ENCODE results near the gene SLC35D1. TPM values are rescaled to one million over a fixed set of nuclear protein-coding genes. Genes with fewer than 3 reads are reported as not detected.

The SLC35D1 gene
- total and polyA plus RNA-seq, 9 of the 15 experiments (the other 6 are each of a cell fraction or from before 2014, with no cell fraction given) = 2.3 to 10.4 (median 6.4) TPM

- TF ChIP-seq GABPB2 (CRISPR knock-in tag; conservative IDR thresholded peaks at IDR 0.05) (no peak), CBFA2T2 (conservative IDR thresholded peaks at IDR 0.05) (no peak), MCM7 (IDR thresholded peaks at IDR 0.05) (no peak), ZNF780A (CRISPR knock-in tag; IDR thresholded peaks at IDR 0.05) (no peak), FOXJ3 (CRISPR knock-in tag; IDR thresholded peaks at IDR 0.05) (no peak), EWSR1 (IDR thresholded peaks at IDR 0.05; ENCODE audit: borderline replicate concordance, low read depth, partially characterized antibody) (no peak), PHTF2 (CRISPR knock-in tag; IDR thresholded peaks at IDR 0.05) (no peak), ID3 (CRISPR knock-in tag; IDR thresholded peaks at IDR 0.05) (no peak), ID3 (tag; IDR thresholded peaks at IDR 0.05) (peak; percentile 29; the same call in 1 of the 2 replicates), PCBP1 (IDR thresholded peaks at IDR 0.05; ENCODE audit: low read depth, low read length, poor library complexity, severe bottlenecking) (peak; percentile 67), WHSC1 (IDR thresholded peaks at IDR 0.05; ENCODE audit: low read length) (no peak), SMARCA5 (IDR thresholded peaks at IDR 0.05) (no peak), ZNF133 (CRISPR knock-in tag; IDR thresholded peaks at IDR 0.05) (no peak), HBP1 (CRISPR knock-in tag; IDR thresholded peaks at IDR 0.05) (no peak), MAFF (IDR thresholded peaks at IDR 0.05; ENCODE audit: low read length) (no peak), THAP12 (CRISPR knock-in tag; IDR thresholded peaks at IDR 0.05) (no peak), GTF3C2 (IDR thresholded peaks at IDR 0.05; ENCODE audit: borderline replicate concordance, extremely low read depth, insufficient read length) (no peak), HNRNPK (IDR thresholded peaks at IDR 0.05; ENCODE audit: low read depth, low read length, poor library complexity, severe bottlenecking) (no peak), ZNF197 (CRISPR knock-in tag; IDR thresholded peaks at IDR 0.05; ENCODE audit: low read depth) (no peak), ZNF24 (IDR thresholded peaks at IDR 0.05) (no peak), ZFX (CRISPR knock-in tag; IDR thresholded peaks at IDR 0.05) (peak; percentile 99), PCBP2 (IDR thresholded peaks at IDR 0.05; ENCODE audit: low read depth, low read length, poor library complexity, severe bottlenecking) (no peak)
Observed at GRCh38 chr1:67053785-67054772, at the start of gene SLC35D1 (continued).
